Pancreas (tissue), 10 donors: Measurements from ENCODE around the gene WNK1. TPM values are rescaled to one million over a fixed set of nuclear protein-coding genes. Genes with fewer than 3 reads are reported as not detected.

Experiments used
- ATAC-seq, 4 donors: fragments of 200-7000 bp; cut with Tn5 transposase; one replicate each; pipeline versions ENCODE4 v1.8.0 to v1.9.1; 2020; ENCODE audit warnings: mild to moderate bottlenecking in 4 of 4, moderate library complexity in 4 of 4
- DNase-seq, 6 donors: peaks; one replicate each; pipeline ENCODE4 v3.0.0-alpha.2; 2020
- FAIRE-seq: peaks from 2 replicates; lab custom pipeline; 2012; peaks lifted over from hg19 to GRCh38; lab: Jason Lieb, UNC
- H3K27ac ChIP-seq, 4 donors: fragments of 200-600 bp; sonication (generic); 1 replicate in 3 of 4; 2 replicates in 1 of 4; pipeline versions ENCODE4 v1.5.0 to v1.8.0; 2020
- H3K27me3 ChIP-seq, 4 donors: fragments of 200-600 bp; one replicate each; pipeline ENCODE4 v1.8.0; 2021
- H3K36me3 ChIP-seq, 3 donors: fragments of 200-600 bp; sonication (generic) in 1 of 3; one replicate each; pipeline versions ENCODE4 v1.5.0 to v1.8.0; 2020 to 2021
- H3K4me1 ChIP-seq, 3 donors: fragments of 200-600 bp; one replicate each; pipeline ENCODE4 v1.8.0; 2021
- H3K4me3 ChIP-seq, 4 donors: fragments of 200-600 bp; sonication (generic) in 2 of 4; one replicate each; pipeline versions ENCODE4 v1.5.0 to v1.8.0; 2020 to 2021
- H3K9me3 ChIP-seq, 4 donors: fragments of 200-600 bp; one replicate each; pipeline ENCODE4 v1.8.0; 2021
- WGBS, 2 donors: extraction: QIAGEN DNeasy Blood & Tissue Kit; methylation state at CpG; one replicate each; pipeline ENCODE4 v1.1.7; 2013; 5-methylcytosine and 5-hydroxymethylcytosine counted together
- intact Hi-C, 3 donors: fragments of 100-400 bp; cut with DNase I; formaldehyde crosslinking; loops; one replicate each; pipeline versions ENCODE4 v1.11.1 to v1.14.2; 2022
- polyA plus RNA-seq, 2 donors: library from polyadenylated mRNA; stranded (reverse); fragments of 200-250 nt; gene quantifications; one replicate each; pipeline ENCODE4 v1.2.3, GENCODE V29; 2013
- total RNA-seq, 6 donors: library from RNA; stranded (reverse); fragmentation: NEBNext Ultra II Directional in 4 of 6; extraction: Animal tissue kit (Norgen Biotek cat#: 25700) in 4 of 6; gene quantifications; one replicate each; pipeline versions ENCODE4 v1.2.1 to v1.2.4, GENCODE V29; 2021 to 2023
- TF ChIP-seq, protein P1 (sequence below), 4 donors: fragments of 200-600 bp; sonication (generic) in 3 of 4; IDR thresholded peaks; one replicate each; pipeline versions ENCODE4 v1.5.0 to v1.8.0; 2021; ENCODE audit warnings: antibody characterized with exemption in 4 of 4
- donor health status: healthy with polysubstance abuse.
- donor health status: DM: no; HTN: no; CAD: no; lungs with moderate emphysema.
- donor health status: DM: no; HTN: no; CAD: no.
- donor health status: control.
- donor health status: control.
- donor health status: Bipolar disorder and iron deficiency.
- donor health status: DM: yes; HTN: yes; CAD: no.
- donor health status: DM: no; HTN: no; CAD: no.
- donor health status: DM: no; HTN: no; CAD: no.
- donor health status: DM: yes; HTN: yes; CAD: no.

Gene WNK1
- total and polyA plus RNA-seq, 8 donors: 10.9 to 73.9 (median 39.6) TPM

GRCh38 chr12:805022-805632, 52.7 kb downstream of the WNK1 start:
- WGBS, 2 donors: 84 to 85% methylated on average over 3 of the region's 3 CpGs
- H3K27me3 ChIP-seq: no peaks in the 10 kb centered on the region
- no peaks in the 10 kb centered on the region for H3K9me3 ChIP-seq
- intact Hi-C loops: no loop called here
- TF ChIP-seq, protein P1, sequence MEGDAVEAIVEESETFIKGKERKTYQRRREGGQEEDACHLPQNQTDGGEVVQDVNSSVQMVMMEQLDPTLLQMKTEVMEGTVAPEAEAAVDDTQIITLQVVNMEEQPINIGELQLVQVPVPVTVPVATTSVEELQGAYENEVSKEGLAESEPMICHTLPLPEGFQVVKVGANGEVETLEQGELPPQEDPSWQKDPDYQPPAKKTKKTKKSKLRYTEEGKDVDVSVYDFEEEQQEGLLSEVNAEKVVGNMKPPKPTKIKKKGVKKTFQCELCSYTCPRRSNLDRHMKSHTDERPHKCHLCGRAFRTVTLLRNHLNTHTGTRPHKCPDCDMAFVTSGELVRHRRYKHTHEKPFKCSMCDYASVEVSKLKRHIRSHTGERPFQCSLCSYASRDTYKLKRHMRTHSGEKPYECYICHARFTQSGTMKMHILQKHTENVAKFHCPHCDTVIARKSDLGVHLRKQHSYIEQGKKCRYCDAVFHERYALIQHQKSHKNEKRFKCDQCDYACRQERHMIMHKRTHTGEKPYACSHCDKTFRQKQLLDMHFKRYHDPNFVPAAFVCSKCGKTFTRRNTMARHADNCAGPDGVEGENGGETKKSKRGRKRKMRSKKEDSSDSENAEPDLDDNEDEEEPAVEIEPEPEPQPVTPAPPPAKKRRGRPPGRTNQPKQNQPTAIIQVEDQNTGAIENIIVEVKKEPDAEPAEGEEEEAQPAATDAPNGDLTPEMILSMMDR (IDR thresholded peaks at IDR 0.05): no peak
- DNase-seq (no peak), FAIRE-seq (no peak), ATAC-seq (peak in 1 of 4 donors; percentile 35)
- H3K36me3 ChIP-seq: no peaks in the 10 kb centered on the region
- H3K4me1 ChIP-seq: peaks cover 13 to 20% (median 15%) of the 10 kb centered on the region in 3 donors
- H3K4me3 ChIP-seq: no peak overlapping the region
- no peak overlapping the region for H3K27ac ChIP-seq

DNA sequence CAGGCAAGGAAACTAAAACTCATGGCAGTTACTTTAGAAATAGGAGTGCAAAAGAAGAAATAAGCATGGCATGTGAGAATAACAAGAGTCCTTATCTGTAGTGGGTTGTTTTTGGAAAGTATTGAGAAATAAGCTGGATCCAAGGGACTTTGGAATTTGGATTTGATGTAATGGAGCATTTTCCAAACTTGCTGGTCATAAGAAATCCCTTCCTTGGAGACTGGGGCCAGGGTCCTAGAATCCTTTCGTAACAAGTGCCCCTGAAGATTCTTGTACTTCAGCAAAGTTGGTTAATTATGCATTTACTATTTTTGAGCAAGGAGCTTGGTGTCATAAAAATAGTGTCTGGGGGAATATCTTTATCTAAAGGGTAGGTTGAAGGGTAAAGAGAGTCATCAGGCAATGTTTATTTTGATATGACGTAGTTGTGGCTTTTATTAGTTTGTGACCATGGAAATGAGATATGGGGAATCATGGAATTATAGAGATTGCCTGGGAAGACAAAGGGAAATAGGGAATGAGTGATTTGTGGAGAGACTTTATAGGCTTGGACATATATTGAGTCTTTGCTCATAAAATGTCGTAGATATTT, 53.9 kb downstream of the WNK1 start:
- Histone ChIP-seq H3K27me3 (no peaks in the 10 kb centered on the region), H3K4me1 (peaks cover 13 to 20% (median 15%) of the 10 kb centered on the region in 3 donors), H3K9me3 (no peaks in the 10 kb centered on the region), H3K4me3 (no peak overlapping the region), H3K27ac (peak overlapping the region in 1 of 4 donors; percentile 27), H3K36me3 (no peaks in the 10 kb centered on the region)
- 62 to 69% methylated on average over 3 of the region's 3 CpGs for WGBS, 2 donors
- FAIRE-seq: peak; percentile 26
- no peak for DNase-seq
- ATAC-seq: peak; percentile 22 to 69 (median 52)
- intact Hi-C loops: no loop called here
- TF ChIP-seq, protein P1 (IDR thresholded peaks at IDR 0.05): no peak

DNA sequence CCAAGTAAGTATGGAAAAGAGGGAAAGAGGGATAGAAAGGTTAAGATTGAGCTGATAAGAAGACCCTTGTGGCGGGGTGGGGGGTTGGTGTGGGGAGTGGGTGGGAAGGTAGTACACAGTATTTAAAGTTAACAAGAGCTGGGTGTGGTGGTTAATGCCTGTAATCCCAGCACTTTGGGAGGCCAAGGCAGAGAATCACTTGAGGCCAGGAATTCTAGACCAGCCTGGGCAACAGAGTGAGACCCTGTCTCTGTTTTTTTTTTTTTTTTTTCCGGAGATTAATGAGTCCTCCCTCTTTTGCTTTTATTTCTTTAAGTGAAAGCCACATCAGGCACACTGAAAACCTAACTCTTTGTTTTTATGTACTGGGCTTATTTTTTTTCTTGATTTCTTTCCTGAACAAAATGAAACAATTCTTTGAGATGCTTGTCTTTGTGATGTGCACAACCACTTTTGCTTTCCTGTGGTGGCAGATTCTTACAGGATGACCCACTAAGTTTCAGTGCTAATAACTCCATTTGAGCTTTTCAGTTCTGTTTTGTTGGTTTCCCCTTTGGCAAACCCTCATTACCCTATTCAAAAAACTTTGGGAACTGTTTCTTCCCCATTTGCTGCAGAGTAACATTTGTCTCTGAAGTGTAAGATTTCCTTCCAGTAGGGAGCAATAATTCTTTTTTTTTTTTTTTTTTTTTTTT, 54.8 kb downstream of the WNK1 start:
- H3K27ac ChIP-seq: no peak overlapping the region
- TF ChIP-seq, protein P1 (IDR thresholded peaks at IDR 0.05): no peak
- FAIRE-seq: no peak
- H3K9me3 ChIP-seq: no peaks in the 10 kb centered on the region
- no peak overlapping the region for H3K4me3 ChIP-seq
- H3K4me1 ChIP-seq: peaks cover 7 to 17% (median 9%) of the 10 kb centered on the region in 3 donors
- H3K36me3 ChIP-seq: no peaks in the 10 kb centered on the region
- intact Hi-C loops: no loop called here
- no peaks in the 10 kb centered on the region for H3K27me3 ChIP-seq
- no peak for DNase-seq
- 75 to 82% methylated on average over 2 of the region's 2 CpGs for WGBS, 2 donors
- ATAC-seq: peak in 1 of 4 donors; percentile 32

DNA sequence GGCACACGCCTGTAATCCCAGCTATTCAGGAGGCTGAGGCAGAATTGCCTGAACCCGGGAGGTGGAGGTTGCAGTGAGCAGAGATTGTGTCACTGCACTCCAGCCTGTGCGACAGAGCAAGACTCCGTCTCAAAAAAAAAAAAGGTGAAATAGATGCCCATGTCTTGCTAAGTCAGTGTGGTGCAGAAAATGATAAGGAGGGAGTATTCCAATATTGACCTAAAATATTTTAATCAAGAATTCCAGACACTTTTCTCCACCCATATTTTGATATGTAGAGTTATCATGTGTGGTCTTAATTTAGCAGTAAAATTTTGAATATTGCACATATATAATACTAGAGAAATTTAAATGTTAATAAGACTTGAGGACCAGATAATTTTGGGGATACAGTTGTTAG, 57.7 kb downstream of the WNK1 start:
- Histone ChIP-seq H3K27ac (no peak overlapping the region), H3K4me1 (peaks cover 2 to 10% (median 5%) of the 10 kb centered on the region in 3 donors), H3K36me3 (no peaks in the 10 kb centered on the region), H3K27me3 (no peaks in the 10 kb centered on the region), H3K9me3 (no peaks in the 10 kb centered on the region), H3K4me3 (no peak overlapping the region)
- intact Hi-C loops: no loop called here
- WGBS, 2 donors: 63 to 86% methylated on average over 4 of the region's 4 CpGs
- no peak for DNase-seq
- ATAC-seq: no peak
- TF ChIP-seq, protein P1 (IDR thresholded peaks at IDR 0.05): no peak
- no peak for FAIRE-seq
